ENCODE measurements around the gene E2F2.

The E2F2 gene

GRCh38 chr1:23469372-23469982 is 61.6 kb downstream of the E2F2 start:
- no peak overlapping the region for H3K4me3 ChIP-seq (ENCODE audit: low read depth, low read length)

- H3K4me3 ChIP-seq (ENCODE audit: low read depth, low read length) = no peak overlapping the region
These were observed 64.5 kb downstream of the E2F2 start for GRCh38 chr1:23466423-23466989.

GRCh38 chr1:23463286-23463685 is 67.7 kb downstream of the E2F2 start:
- H3K4me3 ChIP-seq (ENCODE audit: low read depth, low read length) = no peak overlapping the region

- H3K4me3 ChIP-seq (ENCODE audit: low read depth, low read length) = no peak overlapping the region
These were observed 68.3 kb downstream of the E2F2 start for GRCh38 chr1:23462766-23463165.

GRCh38 chr1:23461050-23461449 is 70.0 kb downstream of the E2F2 start:
- no peak overlapping the region for H3K4me3 ChIP-seq (ENCODE audit: low read depth, low read length)

GRCh38 chr1:23460519-23460918 is 70.5 kb downstream of the E2F2 start:
- no peak overlapping the region for H3K4me3 ChIP-seq (ENCODE audit: low read depth, low read length)

- no peak overlapping the region for H3K4me3 ChIP-seq (ENCODE audit: low read depth, low read length)
These were observed 71.7 kb downstream of the E2F2 start for GRCh38 chr1:23459338-23459757.
